ENCODE results near the gene B3GNT7.
"Not testable (repeated sequence)": the region's sequence is repeated elsewhere in the genome, so short reads cannot be mapped to it uniquely, and the experiment has no call there.

The B3GNT7 gene

DNA sequence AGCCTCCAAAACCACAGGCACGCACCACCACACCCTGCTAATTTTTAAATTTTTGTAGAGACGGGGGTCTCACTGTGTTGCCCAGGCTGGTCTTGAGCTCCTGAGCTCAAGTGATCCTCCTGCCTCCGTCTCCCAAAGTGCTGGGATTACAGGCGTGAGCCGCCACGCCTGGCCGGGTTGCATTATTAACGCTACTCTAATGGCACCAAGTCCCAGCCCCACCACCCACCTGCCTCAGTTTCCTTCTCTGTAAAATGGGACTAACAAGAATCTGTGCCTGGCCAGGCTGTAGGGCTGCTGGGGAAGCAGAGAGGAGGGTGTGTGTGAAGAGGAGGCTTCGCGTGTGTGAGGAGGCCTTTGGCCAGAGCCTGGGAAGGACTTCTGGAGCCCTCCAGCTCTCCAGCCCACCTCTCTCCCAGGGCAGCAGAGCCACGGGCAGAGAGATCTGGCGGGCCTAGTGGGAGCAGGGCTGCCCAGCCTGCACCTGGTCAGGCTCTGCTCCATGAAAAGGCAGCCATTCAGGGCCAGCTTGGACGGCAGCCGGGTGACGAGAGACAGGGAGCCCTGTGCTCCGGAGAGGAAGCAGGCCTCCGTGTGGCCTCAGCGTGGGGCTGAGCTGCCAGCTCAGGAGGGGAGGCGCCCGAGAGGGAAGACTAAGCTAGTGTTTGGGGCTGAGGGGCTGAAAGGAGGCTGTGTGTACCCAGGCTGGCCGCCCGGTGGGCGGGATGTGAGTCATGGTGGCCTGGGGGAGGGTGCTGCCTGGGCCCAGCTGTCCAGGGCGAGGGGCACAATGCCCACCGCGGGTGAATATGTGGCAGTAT is 7.4 kb upstream of the B3GNT7 start:
- no peak for DNase-seq

DNA sequence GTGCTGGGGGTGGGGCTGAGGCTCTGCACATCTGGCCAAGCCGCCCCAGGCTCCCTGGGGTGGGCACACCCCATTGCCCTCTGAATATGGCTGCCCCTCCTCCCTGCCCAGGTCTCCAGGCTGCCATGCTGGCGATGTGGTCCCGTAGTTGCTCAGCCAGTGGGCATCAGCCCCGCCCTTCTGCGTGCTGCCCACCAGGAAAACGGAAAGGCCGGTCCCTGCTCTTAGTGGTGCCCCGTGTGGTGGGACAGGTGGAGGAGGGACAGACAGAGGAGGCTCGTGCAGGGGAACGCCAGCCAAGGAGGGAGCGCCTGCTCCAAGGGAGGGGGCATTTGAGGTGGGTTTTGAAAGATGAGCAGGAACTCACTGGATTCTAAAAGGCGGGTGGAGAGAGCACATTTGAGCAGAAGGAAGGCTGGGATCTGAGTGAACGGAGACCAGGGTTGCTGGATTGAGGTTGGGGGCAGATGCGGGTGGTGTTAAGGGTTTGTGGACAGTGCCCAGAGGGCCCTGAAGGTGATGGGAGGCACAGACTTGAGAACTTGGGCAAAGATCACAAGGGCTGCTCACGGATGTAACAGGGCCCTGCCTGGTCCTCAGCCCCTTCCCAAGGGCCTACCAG is 6.7 kb upstream of the B3GNT7 start:
- no peak for DNase-seq

DNA sequence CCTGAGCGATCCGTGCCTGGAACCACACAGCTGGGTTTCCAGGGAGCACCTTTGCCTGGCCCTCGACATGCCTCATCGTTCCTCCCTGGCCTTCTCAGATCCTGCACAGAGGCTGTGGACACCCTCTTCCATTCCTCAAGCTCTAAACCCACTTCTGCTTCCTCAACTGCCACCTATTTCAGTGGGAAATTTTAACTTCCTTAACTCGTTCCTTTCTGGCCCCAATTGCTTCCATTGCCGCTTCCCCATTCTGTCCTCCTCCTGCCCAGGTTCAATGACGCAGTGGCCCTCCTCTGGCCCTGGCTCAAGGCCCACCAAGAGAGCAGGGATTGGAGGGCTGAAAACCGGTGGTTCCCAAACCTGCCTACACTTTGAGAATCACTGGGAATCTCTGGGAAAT is 4.8 kb upstream of the B3GNT7 start:
- DNase-seq: no peak

DNA sequence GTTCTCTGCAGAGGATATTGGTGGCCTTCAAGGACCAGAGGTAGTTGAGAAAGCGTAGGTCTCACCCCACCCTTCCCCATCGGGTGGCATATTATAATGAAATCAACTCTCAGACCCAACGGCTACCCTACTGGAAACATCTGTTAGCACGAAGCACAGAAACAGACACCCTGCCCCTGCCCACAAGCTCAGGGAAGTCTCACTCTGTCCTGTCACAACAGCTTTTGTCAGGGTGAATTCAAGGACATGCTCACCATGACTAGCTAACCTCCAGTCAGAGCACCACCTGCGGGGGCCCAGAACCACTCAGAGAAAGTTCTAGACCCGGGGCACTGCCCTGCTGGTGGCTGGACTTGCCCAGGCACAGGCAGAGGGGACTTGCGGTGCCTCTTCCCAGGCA is 3.5 kb upstream of the B3GNT7 start:
- no peak for DNase-seq

DNA sequence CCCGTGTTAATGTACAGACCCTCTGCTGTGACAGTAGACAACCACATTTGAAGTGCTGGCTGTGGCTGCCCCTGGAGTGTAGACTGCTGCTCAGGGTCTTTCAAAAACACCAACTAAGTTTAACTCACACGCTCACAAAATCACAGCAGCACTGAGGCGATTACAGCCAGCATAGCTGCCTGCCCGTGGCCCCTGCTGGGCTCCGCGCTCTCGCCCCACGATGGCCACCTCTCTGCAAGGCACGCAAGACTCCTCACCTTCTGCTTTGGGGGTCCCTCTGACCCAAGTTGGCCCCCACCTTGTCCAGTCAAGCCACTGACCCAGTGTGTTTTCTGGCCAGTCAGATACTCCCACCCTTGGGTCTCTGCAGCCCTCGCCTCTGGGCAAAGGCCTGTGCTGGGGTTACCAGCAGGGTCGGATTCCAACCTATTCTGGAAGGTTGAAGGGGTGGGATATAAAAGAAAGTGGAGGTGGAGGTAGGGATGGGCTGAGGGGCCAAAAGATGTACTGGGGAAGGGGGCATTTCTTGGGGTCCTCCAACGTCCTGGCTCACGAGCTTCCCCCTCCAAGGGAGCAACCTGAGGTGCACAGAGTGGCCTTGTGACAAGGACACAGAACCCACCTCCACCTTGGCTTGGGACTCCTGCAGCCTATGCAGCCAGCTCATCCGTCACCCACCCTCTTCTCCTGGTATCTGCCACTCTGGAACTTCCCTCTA is 2.9 kb upstream of the B3GNT7 start:
- no peak for DNase-seq

DNA sequence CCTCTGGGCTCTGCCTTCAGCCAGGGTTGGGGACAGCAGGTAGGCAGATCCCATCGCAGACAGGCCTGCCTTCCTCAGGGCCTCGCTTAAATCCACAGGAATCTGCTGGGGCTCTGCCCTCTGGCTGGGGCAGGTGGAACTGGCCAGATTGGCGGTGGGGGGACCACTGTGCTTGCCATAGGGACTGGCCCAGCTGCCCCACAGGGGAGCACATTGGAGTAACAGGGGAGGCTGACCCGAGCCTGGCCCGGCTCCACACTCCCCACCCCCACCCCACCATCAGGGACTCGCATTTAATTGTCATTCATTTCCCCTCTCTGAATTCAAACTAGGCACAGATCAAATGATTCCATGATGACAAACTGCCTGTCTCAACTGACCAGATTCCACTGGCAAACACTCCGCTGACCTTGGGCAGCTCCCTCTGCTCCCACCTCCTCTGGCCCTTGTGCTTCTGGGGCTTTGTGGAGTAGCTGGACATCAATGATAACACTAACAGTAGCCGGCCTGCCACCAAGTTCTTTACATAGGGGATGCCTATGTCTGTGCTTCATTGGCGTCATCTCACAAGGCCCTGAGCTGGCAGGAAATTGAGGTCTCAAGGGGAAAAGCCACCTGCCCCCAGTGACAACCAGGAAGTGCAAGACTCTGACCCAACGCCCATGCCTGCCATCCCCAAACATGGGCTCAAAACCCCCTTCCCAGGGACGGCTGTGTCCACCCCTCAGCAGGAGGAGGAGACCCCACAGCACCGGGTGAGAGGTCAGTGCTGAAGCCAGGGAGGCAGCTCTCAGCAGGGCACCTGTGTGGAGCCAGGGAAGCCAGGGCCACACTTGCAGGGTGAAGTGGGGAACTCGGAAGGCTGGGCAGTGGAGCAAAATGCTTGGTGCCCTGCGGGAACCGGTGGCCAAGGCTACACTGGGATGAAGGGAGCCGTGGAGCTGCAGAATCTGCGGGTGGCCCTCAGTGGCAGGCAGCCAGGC is 2.1 kb upstream of the B3GNT7 start:
- no peak for DNase-seq

DNA sequence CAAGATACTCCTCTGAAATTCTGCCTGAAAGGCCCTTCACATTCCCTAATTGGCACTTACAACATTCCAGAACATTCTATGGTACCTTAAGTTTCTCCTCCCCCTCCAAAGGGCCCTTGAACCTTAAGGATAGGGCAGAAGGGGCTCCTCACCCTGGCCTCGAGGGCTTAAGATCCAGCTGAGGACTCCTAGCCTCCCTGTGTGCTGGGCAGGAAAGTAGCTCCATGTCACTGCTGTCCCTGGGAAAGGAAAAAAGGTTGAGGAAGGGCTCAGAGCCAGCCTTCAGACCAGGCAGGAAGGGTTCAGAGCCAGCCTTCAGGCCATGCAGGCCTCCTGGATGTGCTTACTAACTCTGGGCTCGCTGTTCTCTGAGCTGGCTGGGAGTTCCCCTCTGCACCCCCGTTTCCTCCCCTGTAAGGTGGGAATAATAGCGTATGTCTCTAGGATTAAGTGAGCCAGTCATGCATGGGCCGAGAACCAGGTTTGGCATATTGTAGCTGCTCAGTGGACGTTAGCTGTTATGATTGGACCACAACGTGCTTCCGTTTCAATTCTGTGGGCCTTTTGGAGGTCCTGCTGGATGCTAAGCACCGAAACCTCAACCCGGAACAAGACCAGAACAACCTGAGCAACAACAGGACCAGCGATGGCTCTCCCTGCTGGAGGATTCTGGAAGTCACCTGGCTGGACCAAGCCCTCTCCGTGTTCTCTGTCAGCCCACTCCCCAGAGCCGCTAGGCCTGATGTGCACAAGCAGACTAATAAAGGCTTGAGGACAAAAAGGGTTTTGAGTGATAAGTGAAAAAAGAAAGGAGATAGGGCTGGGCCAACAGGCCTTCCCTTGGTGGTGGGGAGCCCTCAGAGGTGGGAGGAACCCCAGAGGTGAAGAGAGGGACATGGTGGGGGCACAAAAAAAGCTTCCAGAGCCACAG is 1.0 kb upstream of the B3GNT7 start:
- no peak for DNase-seq

DNA sequence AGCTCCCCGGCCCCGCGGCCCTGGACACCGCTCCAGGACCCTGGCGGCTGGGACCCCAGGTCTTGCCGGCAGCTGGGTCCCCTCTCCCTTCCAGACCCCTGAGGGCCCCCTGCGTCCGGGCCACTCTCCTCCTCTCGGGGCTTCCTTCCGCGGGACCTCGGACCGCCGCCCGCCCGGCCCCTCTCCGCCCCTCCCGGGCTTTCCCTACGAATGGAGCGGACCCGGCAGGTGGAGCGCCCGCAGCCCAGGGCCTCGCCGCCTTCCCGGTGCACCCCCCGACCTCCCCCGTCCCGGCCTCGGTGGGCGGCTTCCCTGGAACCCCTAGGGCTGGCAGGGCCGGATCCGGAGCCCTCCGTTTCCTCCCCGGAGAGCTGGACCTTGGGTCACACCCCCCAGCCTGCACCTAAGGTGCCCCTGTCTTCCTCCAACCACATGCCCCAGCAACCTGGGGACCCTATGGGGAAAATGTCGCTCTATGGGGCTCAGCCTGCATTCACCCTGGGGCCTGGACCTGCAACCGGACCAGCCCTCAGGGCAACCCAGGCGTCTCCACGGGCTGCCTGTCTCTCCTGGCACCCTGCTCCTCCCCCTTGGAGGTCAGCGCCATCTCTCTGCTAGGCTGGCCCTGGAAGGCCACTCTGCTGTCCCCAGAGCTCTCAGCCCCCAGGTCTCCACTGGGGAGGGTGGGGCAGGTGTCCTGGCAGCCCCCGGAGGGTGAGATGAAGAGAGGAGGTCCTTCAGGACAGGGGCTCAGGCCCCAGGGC is 730 bp downstream of the B3GNT7 start:
- no peak for DNase-seq

DNA sequence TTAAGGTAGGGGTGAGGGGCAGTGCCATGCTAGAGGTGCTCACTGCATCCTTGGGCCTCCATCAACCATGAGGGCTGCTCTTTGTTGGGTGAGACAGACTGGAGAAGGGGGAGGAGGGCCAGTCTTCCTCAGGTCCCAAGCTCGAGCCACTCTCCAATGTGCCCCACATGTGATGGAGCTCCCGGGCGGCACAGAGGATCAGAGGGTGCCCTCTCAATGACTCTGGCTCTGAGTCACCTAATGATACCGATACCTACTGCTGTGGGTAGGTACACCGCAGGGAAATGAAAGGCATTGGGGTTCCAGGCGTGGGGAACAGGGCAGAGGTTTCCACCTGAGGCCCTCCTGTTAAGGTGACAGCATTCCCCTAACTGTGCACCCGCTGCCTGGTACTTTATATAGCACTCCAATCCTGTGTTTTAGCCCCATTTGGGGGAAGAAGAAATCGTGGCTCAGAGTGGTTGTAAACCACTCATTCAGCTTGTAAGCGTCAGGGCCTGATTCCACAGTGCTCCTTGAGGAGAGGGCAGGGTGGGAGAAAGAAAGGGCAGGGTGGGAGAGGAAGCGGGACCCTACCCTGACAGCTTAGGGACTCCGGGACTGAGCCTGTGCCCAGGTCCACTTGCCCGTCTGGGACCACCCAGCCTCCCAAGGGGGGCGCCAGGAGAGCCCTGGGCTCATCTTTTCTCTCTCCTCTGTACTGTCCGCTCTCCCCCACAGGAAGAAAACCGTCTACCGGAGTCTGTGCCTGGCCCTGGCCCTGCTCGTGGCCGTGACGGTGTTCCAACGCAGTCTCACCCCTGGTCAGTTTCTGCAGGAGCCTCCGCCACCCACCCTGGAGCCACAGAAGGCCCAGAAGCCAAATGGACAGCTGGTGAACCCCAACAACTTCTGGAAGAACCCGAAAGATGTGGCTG is 1.8 kb downstream of the B3GNT7 start:
- DNase-seq: no peak

DNA sequence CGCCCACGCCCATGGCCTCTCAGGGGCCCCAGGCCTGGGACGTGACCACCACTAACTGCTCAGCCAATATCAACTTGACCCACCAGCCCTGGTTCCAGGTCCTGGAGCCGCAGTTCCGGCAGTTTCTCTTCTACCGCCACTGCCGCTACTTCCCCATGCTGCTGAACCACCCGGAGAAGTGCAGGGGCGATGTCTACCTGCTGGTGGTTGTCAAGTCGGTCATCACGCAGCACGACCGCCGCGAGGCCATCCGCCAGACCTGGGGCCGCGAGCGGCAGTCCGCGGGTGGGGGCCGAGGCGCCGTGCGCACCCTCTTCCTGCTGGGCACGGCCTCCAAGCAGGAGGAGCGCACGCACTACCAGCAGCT is 2.4 kb downstream of the B3GNT7 start:
- no peak for DNase-seq

DNA sequence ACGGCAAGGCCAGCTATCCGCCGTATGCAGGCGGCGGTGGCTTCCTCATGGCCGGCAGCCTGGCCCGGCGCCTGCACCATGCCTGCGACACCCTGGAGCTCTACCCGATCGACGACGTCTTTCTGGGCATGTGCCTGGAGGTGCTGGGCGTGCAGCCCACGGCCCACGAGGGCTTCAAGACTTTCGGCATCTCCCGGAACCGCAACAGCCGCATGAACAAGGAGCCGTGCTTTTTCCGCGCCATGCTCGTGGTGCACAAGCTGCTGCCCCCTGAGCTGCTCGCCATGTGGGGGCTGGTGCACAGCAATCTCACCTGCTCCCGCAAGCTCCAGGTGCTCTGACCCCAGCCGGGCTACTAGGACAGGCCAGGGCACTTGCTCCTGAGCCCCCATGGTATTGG is 3.1 kb downstream of the B3GNT7 start:
- no peak for DNase-seq

DNA sequence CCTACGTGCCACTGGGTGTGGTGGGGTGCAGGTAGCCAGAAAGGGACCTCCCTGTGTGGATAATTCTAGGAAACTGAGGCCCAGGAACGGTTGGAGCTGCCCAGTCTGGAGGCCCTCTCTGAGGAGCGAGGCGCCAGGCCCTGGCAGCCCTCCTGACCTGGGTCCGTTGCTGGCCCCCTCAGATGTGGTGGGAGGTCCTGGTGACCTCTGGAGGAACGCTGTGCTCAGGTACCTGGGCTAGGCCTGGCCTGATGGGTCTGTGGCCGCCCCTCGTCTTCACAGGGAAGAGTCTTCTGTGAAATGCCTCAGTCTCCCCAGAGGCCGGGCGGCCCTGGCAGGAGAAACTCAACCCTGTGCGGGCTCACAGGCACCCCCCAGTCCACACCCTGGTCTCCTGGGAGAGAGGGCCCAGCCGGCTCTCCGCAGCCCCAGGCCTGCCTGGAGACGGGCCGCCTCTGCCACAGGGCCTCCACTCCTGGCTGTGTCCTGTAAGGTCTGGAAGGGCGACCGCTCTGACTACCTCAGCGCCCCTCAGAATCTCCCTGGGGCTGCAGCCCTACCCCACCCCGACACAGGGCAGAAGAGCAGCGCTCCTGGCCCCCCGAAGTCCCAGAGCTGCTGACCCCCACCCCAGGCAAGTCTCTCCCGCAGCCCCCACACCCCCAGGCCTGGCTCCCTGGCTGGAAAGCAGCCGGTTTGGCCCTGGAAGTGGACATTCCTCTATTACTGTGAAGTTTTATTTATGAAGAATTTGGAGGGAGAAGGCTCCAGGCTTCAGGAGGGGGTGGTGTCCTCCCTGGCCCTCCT is 3.7 kb downstream of the B3GNT7 start:
- DNase-seq: no peak

DNA sequence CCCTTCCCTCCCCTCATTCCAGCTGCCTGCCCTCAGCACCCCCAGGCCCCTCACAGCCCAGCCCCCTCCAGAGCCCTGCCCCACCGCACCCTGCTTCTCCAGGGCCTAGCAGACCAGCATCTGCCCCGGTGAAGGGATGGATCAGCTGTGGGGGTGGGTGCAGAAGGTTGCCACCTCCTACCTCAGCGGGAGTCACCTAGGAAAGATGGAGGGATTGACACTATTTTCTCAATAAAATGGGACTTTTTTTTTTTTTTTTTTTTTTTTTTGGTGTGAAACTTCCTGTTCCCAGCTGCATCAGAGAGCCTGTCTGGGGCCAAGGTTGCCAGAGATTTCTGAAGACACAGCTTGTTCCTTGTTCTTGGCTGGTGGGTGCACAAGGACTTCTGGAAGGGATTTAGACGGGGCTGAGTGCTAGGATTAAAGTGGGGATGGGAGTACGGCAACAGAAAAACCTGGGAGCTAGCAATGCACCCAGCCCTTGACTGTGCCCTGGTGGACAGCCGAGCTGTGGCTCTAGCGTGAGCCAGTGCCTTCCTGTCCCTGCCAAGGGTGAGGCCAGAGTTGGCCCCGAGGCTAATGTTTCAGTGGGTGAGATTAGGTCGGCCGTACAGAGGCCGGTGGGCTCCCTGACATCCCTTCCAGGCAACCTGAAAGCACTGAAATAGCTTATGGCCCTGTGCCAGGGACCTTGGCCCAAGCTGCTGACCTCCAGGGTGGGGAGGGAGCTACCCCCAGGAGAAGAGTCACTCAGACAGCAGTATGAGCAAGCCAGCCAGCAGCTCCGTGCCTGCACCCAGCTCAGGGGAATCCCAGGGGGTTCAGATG is 4.6 kb downstream of the B3GNT7 start:
- DNase-seq: no peak

DNA sequence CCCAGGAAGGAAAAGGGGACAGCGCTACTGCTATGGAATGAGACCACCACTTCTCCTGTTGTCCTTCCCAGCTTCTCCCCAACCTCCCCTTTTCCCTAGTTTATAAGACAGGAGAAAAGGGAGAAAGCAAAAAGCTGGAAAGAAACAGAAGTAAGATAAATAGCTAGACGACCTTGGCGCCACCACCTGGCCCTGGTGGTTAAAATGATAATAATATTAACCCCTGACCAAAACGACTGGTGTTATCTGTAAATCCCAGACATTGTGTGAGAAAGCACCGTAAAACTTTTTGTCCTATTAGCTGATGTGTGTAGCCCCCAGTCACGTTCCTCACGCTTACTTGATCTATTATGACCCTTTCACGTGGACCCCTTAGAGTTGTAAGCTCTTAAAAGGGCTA is 5.2 kb downstream of the B3GNT7 start:
- not testable (repeated sequence) for DNase-seq

DNA sequence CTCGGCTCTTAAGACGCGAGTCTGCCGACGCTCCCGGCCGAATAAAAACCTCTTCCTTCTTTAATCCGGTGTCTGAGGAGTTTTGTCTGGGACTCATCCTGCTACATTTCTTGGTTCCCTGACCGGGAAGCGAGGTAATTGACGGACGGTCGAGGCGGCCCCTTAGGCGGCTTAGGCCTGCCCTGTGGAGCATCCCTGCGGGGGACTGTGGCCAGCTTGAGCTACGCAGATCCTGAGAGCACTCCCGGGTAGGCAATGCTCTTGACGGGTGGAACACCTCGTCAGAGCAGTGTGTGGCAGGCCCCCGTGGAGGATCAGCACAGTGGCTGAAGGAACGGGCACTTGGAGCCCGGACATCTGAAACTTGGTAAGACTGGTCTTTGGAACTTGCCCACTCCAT is 5.6 kb downstream of the B3GNT7 start:
- not testable (repeated sequence) for DNase-seq

DNA sequence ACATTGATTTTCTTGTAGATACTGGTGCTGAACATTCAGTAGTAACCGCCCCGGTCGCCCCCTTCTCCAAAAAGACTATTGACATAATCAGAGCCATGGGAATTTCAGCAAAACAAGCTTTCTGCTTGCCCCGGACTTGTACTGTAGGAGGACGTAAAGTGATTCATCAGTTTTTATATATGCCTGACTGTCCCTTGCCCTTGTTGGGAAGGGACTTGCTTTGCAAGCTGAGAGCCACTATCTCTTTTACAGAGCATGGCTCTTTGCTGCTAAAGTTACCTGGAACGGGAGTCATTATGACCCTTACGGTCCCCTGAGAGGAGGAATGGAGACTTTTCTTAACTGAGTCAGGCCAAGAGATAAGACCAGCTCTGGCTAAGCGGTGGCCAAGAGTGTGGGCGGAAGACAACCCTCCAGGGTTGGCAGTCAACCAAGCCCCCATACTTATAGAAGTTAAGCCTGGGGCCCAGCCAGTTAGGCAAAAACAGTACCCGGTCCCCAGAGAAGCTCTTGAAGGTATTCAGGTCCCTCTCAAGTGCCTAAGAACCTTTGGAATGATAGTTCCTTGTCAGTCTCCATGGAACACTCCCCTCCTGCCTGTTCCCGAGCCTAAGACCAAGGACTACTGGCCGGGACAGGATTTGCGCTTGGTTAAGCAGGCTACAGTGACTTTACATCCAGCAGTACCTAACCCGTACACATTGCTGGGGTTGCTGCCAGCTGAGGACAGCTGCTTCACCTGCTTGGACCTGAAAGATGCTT is 8.1 kb downstream of the B3GNT7 start:
- not testable (repeated sequence) for DNase-seq

DNA sequence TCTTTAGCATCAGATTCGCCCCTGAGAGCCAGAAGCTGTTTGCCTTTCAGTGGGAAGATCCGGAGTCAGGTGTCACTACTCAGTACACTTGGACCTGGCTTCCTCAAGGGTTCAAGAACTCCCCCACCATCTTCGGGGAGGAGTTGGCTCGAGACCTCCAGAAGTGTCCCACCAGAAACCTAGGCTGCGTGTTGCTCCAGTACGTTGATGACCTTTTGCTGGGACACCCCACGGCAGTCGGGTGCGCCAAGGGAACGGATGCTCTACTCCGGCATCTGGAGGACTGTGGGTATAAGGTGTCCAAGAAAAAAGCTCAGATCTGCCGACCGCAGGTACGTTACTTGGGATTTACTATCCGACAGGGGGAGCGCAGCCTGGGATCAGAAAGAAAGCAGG is 8.7 kb downstream of the B3GNT7 start:
- not testable (repeated sequence) for DNase-seq
